ENCODE results near the gene ASIC4.

Gene ASIC4

DNA sequence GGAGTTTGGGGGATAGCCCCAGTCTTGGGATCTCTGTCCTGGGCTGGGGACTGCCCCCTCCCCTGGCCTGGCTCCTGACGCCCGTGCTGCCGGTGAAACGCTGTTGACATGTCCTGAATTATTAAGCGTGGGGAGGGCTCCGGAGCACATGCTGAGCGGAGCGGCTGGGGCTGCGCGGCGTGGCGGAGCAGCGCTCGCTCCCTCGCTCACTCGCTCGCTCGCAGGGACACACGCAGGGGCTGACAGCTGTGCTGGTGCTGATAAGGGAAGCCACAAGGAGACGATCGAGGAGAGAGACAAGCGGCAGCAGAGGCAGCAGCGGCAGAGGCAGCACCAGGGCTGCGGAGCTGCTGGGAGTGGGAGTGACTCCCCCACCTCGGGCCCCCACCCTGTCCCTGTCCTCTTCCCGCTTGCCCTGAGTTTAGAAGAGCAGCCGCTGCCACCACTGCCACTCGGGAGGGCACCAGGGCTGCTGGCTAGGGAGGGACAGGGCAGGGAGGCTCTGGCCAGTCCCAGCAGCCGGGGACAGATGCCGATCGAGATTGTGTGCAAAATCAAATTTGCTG is at the start of gene ASIC4:
ASIC4 (plus strand) TSS at position 287 of the 566 bp plus-strand sequence; CDS start at position 530, 243 bp downstream.
- no peak for DNase-seq (ENCODE audit: low spot score)

DNA sequence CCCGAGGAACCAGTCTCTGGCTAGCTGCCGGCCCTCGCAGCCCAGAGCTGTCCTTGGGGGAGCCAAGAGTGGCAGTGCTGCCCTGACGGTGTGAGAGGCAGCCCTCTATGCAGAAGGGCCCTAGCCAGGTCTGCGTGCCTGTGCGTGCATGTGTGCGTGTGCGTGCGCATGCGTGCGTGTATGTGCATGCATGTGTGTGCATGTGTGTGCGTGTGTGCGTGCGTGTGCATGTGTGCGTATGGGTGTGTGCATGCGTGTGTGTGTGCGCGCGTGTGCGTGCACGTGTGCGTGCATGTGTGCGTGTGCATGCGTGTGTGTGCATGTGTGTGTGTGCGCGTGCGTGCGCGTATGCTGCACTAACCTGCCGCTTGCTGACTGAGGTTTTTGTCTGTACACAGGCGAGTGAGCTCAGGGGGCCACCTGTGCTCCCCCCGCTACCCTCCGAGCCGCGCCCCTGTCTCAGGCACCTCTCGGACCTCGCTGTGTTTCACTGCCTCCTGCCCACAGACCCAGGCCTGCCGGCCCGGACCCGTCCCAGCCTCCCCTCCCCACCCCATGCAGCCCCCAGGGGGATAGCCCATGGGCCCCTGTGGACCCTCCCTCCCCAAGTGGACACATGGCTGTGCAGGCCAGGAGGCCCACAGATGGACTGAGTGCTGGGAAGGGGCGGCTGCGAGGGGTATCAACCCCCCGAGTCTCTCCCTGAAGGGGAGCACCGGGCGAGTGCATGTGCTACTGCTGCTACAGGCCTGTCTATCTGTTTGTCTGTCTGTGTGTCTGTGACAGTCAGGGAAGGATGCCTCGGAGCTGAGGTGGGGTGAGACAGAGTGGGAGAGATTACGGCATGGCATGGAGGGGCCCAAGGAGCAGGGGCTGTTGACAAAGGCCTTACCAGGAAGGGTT is 48.4 kb upstream of the ASIC4 start:
- no peak for DNase-seq (ENCODE audit: low spot score)

DNA sequence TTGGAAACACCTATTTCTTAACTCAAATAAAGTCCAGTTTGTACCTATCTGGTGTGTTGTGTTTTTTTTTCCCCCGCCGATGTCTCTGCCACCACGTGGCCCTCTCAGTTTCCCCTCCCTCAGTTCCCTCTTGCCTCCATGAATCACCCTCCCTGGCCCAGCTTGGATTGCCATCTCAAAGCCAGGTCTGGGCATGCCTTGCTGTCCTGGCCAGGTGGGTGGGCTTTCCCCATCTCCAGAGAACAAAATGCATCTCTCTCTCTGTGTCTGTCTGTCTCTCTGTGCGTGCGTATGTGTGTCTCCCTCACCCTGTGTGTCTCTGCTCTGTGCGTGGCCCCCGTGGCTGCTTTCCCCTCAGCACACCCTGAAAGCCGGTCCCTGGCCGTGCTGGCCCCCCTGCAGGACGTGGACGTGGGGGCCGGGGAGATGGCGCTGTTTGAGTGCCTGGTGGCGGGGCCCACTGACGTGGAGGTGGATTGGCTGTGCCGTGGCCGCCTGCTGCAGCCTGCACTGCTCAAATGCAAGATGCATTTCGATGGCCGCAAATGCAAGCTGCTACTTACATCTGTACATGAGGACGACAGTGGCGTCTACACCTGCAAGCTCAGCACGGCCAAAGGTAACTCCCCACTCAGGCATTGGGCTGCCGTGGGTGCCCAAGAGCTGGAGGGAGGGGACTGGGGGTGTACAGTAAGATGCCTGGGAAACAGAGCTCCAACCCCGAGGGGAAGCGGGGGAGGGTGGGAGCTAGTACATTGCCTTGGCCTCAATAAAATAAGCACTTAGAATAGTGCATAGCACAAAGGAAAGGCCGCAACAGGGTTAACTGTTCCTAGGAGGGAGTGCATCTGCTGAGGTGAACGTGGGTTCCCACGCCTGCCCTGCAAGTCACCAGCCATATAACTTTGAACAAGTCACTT is 47.2 kb upstream of the ASIC4 start:
- no peak for DNase-seq (ENCODE audit: low spot score)

GRCh38 chr2:219467736-219468075 is 46.6 kb upstream of the ASIC4 start:
- no peak for DNase-seq (ENCODE audit: low spot score)

- no peak for DNase-seq (ENCODE audit: low spot score)
Measured at GRCh38 chr2:219468410-219469185, 45.7 kb upstream of the ASIC4 start.

GRCh38 chr2:219469186-219469724 is 45.0 kb upstream of the ASIC4 start:
- no peak for DNase-seq (ENCODE audit: low spot score)

GRCh38 chr2:219470429-219470828 is 43.9 kb upstream of the ASIC4 start:
- DNase-seq (ENCODE audit: low spot score) = no peak

DNA sequence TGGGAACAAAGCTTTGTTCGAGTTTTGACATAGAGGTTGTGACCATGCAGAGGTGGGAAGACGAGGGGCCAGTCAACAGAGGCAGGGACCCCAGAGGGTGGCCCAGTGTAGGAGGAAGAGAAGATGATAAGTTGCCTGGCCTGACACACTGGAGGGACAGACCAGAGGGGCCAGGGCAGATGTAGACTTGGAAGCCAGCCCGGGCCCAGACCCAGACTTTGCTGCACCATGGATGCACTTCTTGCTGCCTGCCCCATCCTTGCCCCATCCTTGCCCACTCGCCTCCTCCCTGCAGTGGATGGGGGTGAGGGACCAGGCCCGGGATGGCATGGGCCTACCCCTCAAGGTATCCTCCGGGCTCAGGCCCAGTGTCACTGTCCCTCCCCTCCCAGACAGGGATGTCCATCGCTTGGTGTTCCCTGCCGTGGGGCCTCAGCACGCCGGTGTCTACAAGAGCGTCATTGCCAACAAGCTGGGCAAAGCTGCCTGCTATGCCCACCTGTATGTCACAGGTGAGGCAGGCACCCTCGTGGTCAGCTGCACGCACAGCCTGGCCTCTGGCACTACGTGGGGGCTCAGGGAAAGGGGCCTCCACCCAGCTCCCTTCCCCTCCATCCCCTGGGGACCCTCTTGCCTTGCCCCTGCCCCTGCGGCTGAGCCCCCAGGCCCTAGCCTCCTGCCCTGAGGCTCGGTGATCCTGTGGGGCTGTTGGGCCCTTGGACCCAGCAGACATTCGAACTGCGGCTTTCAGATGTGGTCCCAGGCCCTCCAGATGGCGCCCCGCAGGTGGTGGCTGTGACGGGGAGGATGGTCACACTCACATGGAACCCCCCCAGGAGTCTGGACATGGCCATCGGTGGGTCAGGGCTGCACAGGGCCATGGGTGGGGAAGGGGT is 42.6 kb upstream of the ASIC4 start:
- DNase-seq (ENCODE audit: low spot score) = no peak

DNA sequence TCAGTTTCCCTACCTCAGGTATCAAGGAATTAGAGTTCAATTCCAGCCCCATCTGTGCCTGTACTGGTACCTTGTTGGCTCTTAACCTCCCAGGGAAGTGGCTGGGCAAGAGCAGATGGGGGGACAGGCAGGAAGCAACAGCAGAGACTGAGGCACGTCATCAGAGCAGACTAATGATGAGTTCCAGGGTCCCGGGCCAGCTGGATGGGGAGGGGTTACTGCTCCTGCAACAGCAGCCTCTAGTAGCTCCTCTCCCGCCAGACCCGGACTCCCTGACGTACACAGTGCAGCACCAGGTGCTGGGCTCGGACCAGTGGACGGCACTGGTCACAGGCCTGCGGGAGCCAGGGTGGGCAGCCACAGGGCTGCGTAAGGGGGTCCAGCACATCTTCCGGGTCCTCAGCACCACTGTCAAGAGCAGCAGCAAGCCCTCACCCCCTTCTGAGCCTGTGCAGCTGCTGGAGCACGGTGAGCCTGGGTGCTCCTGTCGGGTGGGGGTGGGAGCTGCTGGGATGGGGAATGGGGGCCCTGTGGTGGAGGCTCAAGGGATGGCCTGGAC is 41.6 kb upstream of the ASIC4 start:
- DNase-seq (ENCODE audit: low spot score) = no peak

- no peak for DNase-seq (ENCODE audit: low spot score)
Measured at GRCh38 chr2:219473511-219473910, 40.8 kb upstream of the ASIC4 start.

GRCh38 chr2:219474285-219475060 is 39.8 kb upstream of the ASIC4 start:
- DNase-seq (ENCODE audit: low spot score) = no peak

GRCh38 chr2:219475278-219475677 is 39.0 kb upstream of the ASIC4 start:
- no peak for DNase-seq (ENCODE audit: low spot score)

DNA sequence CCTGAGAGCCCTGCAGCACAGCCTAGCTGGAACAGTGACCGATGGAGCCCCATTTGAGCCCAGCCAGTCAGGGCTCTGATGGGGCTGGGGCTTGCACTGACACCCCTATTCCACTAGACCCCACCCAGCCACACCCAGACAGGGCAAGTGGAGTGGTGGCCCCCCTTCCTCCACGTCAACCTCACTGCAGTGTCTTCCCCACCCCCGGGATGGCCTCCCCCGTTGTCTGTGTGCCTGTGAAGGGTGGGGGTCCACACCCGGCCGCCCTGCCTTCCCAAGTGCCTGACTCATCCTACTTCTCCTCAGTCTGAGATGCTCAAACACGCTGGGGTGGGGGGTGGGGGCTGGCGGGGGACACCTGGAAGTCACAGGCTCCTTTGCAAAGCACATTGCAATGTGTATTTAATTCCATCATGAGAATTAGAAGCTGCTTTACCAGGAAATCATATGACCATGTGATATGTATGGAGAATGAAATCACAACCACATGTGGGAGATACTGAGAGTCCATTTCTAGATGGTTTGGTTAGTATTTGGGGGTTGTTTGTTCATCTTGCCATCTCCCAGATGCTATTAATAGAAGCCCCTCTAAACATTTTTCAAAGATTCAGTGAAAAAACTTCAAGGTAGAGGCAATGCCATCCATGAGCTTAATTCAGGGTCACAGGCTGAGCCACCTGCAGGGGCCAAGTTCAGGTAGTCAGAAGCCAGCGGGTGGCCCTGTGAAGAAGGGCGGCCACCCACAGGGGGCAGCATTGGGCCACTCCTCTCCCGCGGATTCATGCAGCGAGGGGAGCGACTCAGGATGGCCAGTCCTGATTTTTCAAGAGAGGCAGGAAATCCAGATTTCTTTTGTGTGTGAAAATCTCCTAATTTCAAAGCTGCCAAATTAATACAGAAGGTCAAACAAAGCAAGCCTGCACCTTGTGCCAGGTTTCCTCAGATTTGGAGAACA is 38.3 kb upstream of the ASIC4 start:
- DNase-seq (ENCODE audit: low spot score) = peak; percentile 31

GRCh38 chr2:219476652-219477151 is 37.6 kb upstream of the ASIC4 start:
- DNase-seq (ENCODE audit: low spot score) = no peak

DNA sequence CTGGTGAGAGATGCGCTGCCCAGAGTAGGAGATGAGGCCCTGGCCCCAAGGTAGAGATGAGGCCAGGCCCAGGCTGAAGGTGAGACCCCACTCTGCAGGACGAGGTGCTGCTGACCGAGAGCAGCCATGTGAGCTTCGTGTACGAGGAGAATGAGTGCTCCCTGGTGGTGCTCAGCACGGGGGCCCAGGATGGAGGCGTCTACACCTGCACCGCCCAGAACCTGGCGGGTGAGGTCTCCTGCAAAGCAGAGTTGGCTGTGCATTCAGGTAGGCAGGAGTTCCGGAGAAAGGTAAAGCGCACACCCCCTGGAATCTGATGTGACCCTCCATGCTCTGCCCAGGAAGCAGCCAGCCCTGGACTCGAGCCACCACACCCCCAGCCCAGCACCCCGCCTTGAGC is 37.1 kb upstream of the ASIC4 start:
- DNase-seq (ENCODE audit: low spot score) = no peak

- DNase-seq (ENCODE audit: low spot score) = no peak
Measured at GRCh38 chr2:219477815-219478214, 36.5 kb upstream of the ASIC4 start.

DNA sequence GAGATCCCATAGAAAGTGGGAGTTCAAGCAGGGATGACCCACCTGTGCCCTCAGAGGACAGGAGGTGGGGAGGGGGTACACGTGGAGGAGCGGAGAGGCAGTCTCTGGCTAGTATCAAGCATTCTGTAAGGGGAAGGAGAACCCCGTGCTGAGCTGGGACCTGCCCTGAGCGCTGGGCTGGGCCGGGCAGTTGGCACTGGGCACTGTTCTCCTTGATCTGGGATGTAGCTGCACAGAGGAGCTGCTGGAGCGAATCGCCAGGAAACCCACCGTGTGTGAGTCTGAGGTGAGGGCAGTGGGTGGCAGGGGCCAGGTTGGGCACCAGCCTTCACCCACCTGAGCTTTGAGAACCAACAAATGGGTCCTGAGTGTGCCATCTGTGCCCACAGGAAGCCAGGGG is 35.4 kb upstream of the ASIC4 start:
- DNase-seq (ENCODE audit: low spot score) = no peak

GRCh38 chr2:219480004-219480403 is 34.3 kb upstream of the ASIC4 start:
- no peak for DNase-seq (ENCODE audit: low spot score)

All from globus pallidus (tissue), 1 donor.